ENCODE measurements around the gene TCP10L. TPM values are rescaled to one million over a fixed set of nuclear protein-coding genes. Genes with fewer than 3 reads are reported as not detected.
A peak's percentile ranks its signal among the peaks of the same experiment; 100 is the strongest.
"Not testable (repeated sequence)": the region's sequence is repeated elsewhere in the genome, so short reads cannot be mapped to it uniquely, and the experiment has no call there.

TCP10L gene
- total RNA-seq, 1 donor from 2014 or later = 1.1 TPM

GRCh38 chr21:32612075-32612998 lies 27.0 kb upstream of the TCP10L start, which contains the start of gene CFAP298:
Gene CFAP298, minus strand, starts transcription at chr21:32612377. Its CDS starts 134 bp downstream, at chr21:32612243.
- Histone ChIP-seq H3K27me3 (ENCODE audit: control insufficient read depth, insufficient read depth, low read length) (no peaks in the 10 kb centered on the region), H3K36me3 (ENCODE audit: control insufficient read depth, insufficient read depth, low read length) (peaks cover 2% of the 10 kb centered on the region), H3K4me3 (ENCODE audit: low read depth, low read length) (peak within 1 kb of the TSS; percentile 94)
- TF ChIP-seq CTCF (IDR thresholded peaks at IDR 0.05; ENCODE audit: insufficient read depth, low read length, poor library complexity, severe bottlenecking) = no peak
- peak; percentile 73 for DNase-seq (ENCODE audit: low read depth)

DNA sequence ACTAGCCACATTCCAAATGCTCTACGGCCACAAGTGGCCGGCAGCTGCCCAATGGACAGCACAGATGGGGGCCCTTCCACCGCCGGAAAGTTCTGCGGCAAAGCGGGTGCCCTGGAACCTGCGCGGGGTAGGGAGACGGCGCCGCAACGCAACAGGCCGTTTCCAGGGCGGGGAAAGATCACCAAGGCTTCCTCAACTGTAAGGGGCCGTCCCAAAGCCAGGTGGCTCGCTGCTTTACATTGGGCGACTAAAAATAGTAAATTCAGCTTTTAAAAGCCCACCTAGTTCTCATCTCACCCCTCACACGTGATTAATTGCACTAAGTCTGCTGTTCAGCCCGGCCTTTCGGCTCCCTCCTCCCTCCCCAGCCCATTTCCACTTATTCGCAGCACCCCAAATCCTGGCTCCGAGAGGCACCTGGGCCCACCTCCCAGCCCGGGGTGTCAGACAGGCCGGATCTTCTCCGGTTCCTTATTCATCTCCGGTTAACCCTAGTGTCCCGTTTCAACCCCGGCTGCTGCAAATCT lies 26.2 kb upstream of the TCP10L start:
- H3K27me3 ChIP-seq (ENCODE audit: control insufficient read depth, insufficient read depth, low read length) = no peaks in the 10 kb centered on the region
- no peak for TF ChIP-seq CTCF (IDR thresholded peaks at IDR 0.05; ENCODE audit: insufficient read depth, low read length, poor library complexity, severe bottlenecking)
- H3K4me3 ChIP-seq (ENCODE audit: low read depth, low read length) = peak overlapping the region; percentile 94
- DNase-seq (ENCODE audit: low read depth) = no peak
- peaks cover 2% of the 10 kb centered on the region for H3K36me3 ChIP-seq (ENCODE audit: control insufficient read depth, insufficient read depth, low read length)

- H3K4me3 ChIP-seq (ENCODE audit: low read depth, low read length) = peak overlapping the region; percentile 19
- not testable (repeated sequence) for H3K36me3 ChIP-seq (ENCODE audit: control insufficient read depth, insufficient read depth, low read length); DNase-seq (ENCODE audit: low read depth)
Observed at GRCh38 chr21:32610940-32611339, 25.6 kb upstream of the TCP10L start.

DNA sequence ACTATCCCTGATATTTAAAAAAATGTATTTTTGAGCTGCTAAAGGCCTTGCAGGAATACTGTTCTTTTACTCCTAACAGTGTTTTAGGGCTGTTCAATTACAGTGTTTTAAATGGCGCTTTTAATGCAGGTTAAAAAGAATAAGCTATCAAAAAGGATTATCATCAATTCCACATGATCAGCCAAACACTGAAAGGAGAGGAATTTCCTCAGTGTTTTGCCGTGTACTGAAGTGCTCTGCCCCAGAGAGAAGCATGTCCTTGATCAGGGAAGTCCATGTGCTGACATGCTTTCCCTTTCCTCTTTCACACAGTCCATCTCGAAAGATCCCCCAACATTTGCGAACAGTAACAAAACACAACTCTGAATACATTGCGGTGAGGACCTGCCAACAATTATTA lies 23.5 kb upstream of the TCP10L start:
- no peaks in the 10 kb centered on the region for H3K27me3 ChIP-seq (ENCODE audit: control insufficient read depth, insufficient read depth, low read length)

More at GRCh38 chr21:32610940-32611339, 25.6 kb upstream of the TCP10L start:
- H3K27me3 ChIP-seq (ENCODE audit: control insufficient read depth, insufficient read depth, low read length) = not testable (repeated sequence)

GRCh38 chr21:32605469-32605868 lies 20.1 kb upstream of the TCP10L start:
- H3K36me3 ChIP-seq (ENCODE audit: control insufficient read depth, insufficient read depth, low read length) = peaks cover 6% of the 10 kb centered on the region
- no peaks in the 10 kb centered on the region for H3K27me3 ChIP-seq (ENCODE audit: control insufficient read depth, insufficient read depth, low read length)
- DNase-seq (ENCODE audit: low read depth) = no peak
- no peak overlapping the region for H3K4me3 ChIP-seq (ENCODE audit: low read depth, low read length)
- TF ChIP-seq CTCF (IDR thresholded peaks at IDR 0.05; ENCODE audit: insufficient read depth, low read length, poor library complexity, severe bottlenecking) = no peak

More for the DNA sequence above, 23.5 kb upstream of the TCP10L start:
- DNase-seq (ENCODE audit: low read depth) = no peak
- no peak for TF ChIP-seq CTCF (IDR thresholded peaks at IDR 0.05; ENCODE audit: insufficient read depth, low read length, poor library complexity, severe bottlenecking)
- Histone ChIP-seq H3K36me3 (ENCODE audit: control insufficient read depth, insufficient read depth, low read length) (peaks cover 4% of the 10 kb centered on the region), H3K4me3 (ENCODE audit: low read depth, low read length) (no peak overlapping the region)

- TF ChIP-seq CTCF (IDR thresholded peaks at IDR 0.05; ENCODE audit: insufficient read depth, low read length, poor library complexity, severe bottlenecking) = no peak
- H3K4me3 ChIP-seq (ENCODE audit: low read depth, low read length) = no peak overlapping the region
- DNase-seq (ENCODE audit: low read depth) = no peak
- no peaks in the 10 kb centered on the region for H3K27me3 ChIP-seq (ENCODE audit: control insufficient read depth, insufficient read depth, low read length)
- H3K36me3 ChIP-seq (ENCODE audit: control insufficient read depth, insufficient read depth, low read length) = peaks cover 6% of the 10 kb centered on the region
Observed at GRCh38 chr21:32604464-32604863, 19.1 kb upstream of the TCP10L start.
